Osteoblast (primary cell): Measurements from ENCODE around the gene WDR83. TPM values are rescaled to one million over a fixed set of nuclear protein-coding genes. Genes with fewer than 3 reads are reported as not detected.

Experiments used
- DNase-seq: peaks from one replicate; pipeline ENCODE4 v3.0.0; 2011; ENCODE audit warnings: low spot score, mixed read lengths; ENCODE audit not compliant: insufficient read length; ENCODE audit errors: missing footprints
- H2AFZ ChIP-seq: 2 replicates; pipeline ENCODE4 v1.6.0; 2011; ENCODE audit warnings: mild to moderate bottlenecking, low read length
- H3K27ac ChIP-seq: 2 replicates; pipeline ENCODE4 v1.5.1; 2011; ENCODE audit warnings: mild to moderate bottlenecking, low read depth, low read length, moderate library complexity
- H3K27me3 ChIP-seq: 2 replicates; pipeline ENCODE4 v1.6.0; 2012; ENCODE audit warnings: mild to moderate bottlenecking, control low read depth, inconsistent platforms, low read length, moderate library complexity; ENCODE audit not compliant: insufficient read depth
- H3K36me3 ChIP-seq: 2 replicates; pipeline ENCODE4 v1.5.1; 2011; ENCODE audit warnings: mild to moderate bottlenecking, low read length, control low read depth, moderate library complexity; ENCODE audit not compliant: insufficient read depth
- H3K4me1 ChIP-seq: 2 replicates; pipeline ENCODE4 v1.5.1; 2011; ENCODE audit warnings: mild to moderate bottlenecking, low read length, control low read depth, moderate library complexity; ENCODE audit not compliant: insufficient read depth
- H3K4me2 ChIP-seq: 2 replicates; pipeline ENCODE4 v1.6.0; 2011; ENCODE audit warnings: mild to moderate bottlenecking, low read length; ENCODE audit not compliant: insufficient read depth
- H3K4me3 ChIP-seq: fragments of 200-600 bp; sonication (generic); 3 replicates; pipeline ENCODE4 v1.5.1; 2012; ENCODE audit warnings: mild to moderate bottlenecking, low read length, inconsistent platforms; ENCODE audit not compliant: insufficient read depth
- H3K79me2 ChIP-seq: 2 replicates; pipeline ENCODE4 v1.6.0; 2012; ENCODE audit warnings: mild to moderate bottlenecking, low read length, control low read depth, inconsistent platforms; ENCODE audit not compliant: insufficient read depth
- H3K9me3 ChIP-seq: 2 replicates; pipeline ENCODE4 v1.5.1; 2011; ENCODE audit warnings: low read depth, low read length, control low read depth
- H4K20me1 ChIP-seq: 2 replicates; pipeline ENCODE4 v1.6.0; 2012; ENCODE audit warnings: mild to moderate bottlenecking, low read length, control low read depth; ENCODE audit not compliant: insufficient read depth
- total RNA-seq: library from RNA; depleted of rRNA; stranded (reverse); fragments of >200 nt; gene quantifications from 2 replicates; pipeline ENCODE4 v1.2.3, GENCODE V29; 2012
- TF ChIP-seq, protein P1 (sequence below): IDR thresholded peaks from 2 replicates; pipeline ENCODE4 v1.5.1; 2011; ENCODE audit warnings: mild to moderate bottlenecking, low read depth, low read length, moderate library complexity; ENCODE audit errors: extremely low read depth

WDR83 gene
- total RNA-seq, 1 donor: 8.0 TPM

DNA sequence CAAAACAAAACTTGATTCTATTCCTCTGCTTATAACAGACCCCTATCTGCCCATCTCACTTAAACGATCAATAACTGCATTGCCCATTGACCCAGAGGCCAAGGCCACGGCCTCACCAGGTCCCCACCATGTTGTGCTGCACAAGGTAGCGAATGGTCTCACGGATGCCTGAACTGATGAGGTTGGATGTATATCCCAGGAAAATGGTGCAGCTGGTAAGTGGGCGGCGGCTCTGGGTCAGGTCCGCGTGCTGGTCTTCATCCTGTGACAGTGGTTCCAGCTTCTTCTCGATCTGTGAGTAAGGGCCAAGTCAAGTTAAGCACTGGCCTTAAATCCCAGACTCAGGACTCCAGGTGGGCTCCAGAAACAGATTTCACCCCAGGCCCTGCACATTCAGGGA lies 13.4 kb downstream of the WDR83 start:
- no peak overlapping the region for H3K27ac ChIP-seq
- H4K20me1 ChIP-seq: peaks cover 22% of the 10 kb centered on the region
- H3K27me3 ChIP-seq: no peaks in the 10 kb centered on the region
- H3K79me2 ChIP-seq: peaks cover 18% of the 10 kb centered on the region
- peak; percentile 49 for DNase-seq
- H3K9me3 ChIP-seq: no peaks in the 10 kb centered on the region
- H3K4me2 ChIP-seq: no peak overlapping the region
- H3K36me3 ChIP-seq: peaks cover 40% of the 10 kb centered on the region
- no peak overlapping the region for H2AFZ ChIP-seq
- no peaks in the 10 kb centered on the region for H3K4me1 ChIP-seq
- no peak overlapping the region for H3K4me3 ChIP-seq
- TF ChIP-seq, protein P1, sequence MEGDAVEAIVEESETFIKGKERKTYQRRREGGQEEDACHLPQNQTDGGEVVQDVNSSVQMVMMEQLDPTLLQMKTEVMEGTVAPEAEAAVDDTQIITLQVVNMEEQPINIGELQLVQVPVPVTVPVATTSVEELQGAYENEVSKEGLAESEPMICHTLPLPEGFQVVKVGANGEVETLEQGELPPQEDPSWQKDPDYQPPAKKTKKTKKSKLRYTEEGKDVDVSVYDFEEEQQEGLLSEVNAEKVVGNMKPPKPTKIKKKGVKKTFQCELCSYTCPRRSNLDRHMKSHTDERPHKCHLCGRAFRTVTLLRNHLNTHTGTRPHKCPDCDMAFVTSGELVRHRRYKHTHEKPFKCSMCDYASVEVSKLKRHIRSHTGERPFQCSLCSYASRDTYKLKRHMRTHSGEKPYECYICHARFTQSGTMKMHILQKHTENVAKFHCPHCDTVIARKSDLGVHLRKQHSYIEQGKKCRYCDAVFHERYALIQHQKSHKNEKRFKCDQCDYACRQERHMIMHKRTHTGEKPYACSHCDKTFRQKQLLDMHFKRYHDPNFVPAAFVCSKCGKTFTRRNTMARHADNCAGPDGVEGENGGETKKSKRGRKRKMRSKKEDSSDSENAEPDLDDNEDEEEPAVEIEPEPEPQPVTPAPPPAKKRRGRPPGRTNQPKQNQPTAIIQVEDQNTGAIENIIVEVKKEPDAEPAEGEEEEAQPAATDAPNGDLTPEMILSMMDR: no peak

DNA sequence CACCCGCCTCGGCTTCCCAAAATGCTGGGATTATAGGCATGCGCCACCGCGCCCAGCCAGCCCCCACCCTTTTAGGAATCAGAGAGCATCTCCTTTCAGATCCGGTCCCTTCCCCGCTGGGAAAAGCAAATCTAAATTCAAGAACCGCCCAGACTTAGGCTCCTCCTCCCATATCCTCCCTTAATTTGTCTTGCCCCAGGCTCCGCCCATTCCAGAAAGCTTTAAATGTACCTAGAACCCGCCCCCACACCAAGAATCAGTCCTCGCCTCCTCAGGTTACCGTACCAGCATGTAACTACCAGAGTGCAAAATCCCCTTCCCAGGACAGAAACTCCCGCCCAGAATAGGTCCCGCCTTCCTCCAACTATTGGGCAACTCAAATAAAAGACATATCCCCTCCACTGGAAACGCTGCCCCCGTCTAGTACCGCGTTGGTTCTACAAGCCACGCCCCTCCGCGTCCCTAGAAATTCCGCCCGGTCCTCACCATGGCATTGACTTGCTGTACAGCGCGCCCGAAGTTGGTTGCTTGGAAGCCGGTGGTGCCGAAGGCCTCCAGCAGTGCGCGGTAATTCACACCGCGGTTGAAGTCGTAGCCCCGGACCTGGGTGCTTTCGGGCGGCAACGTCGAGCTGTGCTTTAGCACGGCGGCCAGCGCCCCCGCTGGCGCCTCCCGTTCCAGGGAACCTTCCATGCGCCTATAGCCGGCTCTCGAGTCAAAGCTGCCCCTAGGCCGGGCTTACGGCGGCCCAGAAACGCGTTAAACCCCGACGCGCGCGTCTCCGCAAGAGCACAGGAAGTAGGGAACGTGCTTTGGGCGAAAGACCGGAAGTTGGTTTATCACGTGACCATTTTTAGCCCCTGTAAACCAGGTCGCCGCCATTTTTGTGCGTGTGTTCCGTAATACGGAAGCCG lies 14.7 kb downstream of the WDR83 start, which contains the start of gene DHPS:
Gene DHPS (minus strand): TSS at position 807 of the 914 bp plus-strand sequence. CDS start 114 bp downstream, at position 693.
- Histone ChIP-seq H3K27ac (peak within 1 kb of the TSS; percentile 90), H3K36me3 (peaks cover 27% of the 10 kb centered on the region), H3K9me3 (no peaks in the 10 kb centered on the region), H3K4me2 (peak within 1 kb of the TSS; percentile 90), H3K4me1 (no peaks in the 10 kb centered on the region), H3K4me3 (peak within 1 kb of the TSS; percentile 86), H2AFZ (peak within 1 kb of the TSS; percentile 84), H3K27me3 (no peaks in the 10 kb centered on the region), H3K79me2 (peaks cover 12% of the 10 kb centered on the region), H4K20me1 (peaks cover 14% of the 10 kb centered on the region)
- peak; percentile 99 for DNase-seq
- TF ChIP-seq, protein P1: no peak

DNA sequence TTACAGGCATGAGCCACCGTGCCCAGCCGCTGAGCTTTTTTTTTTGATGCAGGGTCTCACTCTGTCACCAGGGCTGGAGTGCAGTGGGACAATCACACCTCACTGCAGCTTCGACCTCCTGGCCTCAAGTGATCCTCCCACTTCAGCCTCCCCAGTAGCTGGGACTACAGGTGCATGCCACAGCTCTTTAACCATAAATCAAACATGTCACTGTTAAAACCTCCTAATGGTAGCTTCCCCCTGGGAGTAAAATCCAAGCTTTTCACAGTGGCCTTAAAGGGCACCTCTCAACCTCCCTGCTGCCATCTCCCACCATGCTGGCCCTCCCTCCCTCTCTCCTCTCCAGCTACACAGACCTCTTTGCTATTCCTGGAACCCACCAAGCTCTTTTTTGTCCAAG lies 19.2 kb downstream of the WDR83 start:
- no peak overlapping the region for H2AFZ ChIP-seq
- no peak for DNase-seq
- no peaks in the 10 kb centered on the region for H3K9me3 ChIP-seq
- H3K27ac ChIP-seq: no peak overlapping the region
- H3K4me2 ChIP-seq: no peak overlapping the region
- H3K27me3 ChIP-seq: no peaks in the 10 kb centered on the region
- no peaks in the 10 kb centered on the region for H3K36me3 ChIP-seq
- H3K4me3 ChIP-seq: no peak overlapping the region
- H3K4me1 ChIP-seq: no peaks in the 10 kb centered on the region
- H3K79me2 ChIP-seq: no peaks in the 10 kb centered on the region
- no peaks in the 10 kb centered on the region for H4K20me1 ChIP-seq
- TF ChIP-seq, protein P1: no peak

DNA sequence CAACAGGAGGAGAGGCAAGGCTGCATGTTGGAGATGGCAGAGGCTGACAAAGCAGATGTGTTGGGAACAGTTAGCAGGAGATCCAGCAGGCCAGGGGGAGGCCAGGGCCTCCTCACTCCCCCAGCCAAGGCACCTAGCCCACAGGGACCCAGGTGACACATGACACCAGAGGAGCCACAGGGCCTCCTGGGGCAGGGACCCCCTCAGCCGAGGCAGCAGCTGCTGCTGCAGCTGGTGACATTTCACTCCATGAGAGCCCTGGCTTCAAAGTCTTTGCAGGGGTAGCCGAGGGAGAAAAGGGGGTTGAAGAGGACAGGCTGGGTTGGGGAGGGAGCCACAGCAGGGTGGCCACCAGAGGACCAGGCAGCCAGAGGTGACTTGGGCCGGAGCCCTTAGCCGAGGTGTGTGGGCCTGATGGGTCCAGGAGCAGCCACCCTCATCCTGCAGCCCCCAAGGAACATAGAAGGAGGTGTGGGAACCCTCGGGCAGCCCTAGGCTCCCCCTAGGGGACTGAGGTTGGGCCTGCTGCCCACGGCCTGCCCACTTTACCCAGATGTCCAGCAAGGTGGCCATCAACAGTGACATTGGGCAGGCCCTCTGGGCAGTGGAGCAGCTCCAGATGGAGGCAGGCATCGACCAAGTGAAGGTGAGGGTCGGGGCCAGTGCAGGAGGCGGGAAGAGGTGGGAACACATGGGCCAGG lies 21.0 kb downstream of the WDR83 start, which contains the start of gene GNG14:
Gene GNG14 (plus strand): TSS at position 503 of the 701 bp plus-strand sequence. CDS start 51 bp downstream, at position 554.
- DNase-seq: peak; percentile 30
- H3K9me3 ChIP-seq: no peaks in the 10 kb centered on the region
- TF ChIP-seq, protein P1: no peak
- H3K79me2 ChIP-seq: no peaks in the 10 kb centered on the region
- no peaks in the 10 kb centered on the region for H3K27me3 ChIP-seq
- no peak within 1 kb of the TSS for H3K4me2 ChIP-seq
- H4K20me1 ChIP-seq: no peaks in the 10 kb centered on the region
- peaks cover under 1% of the 10 kb centered on the region for H3K36me3 ChIP-seq
- no peak within 1 kb of the TSS for H2AFZ ChIP-seq
- no peaks in the 10 kb centered on the region for H3K4me1 ChIP-seq
- H3K4me3 ChIP-seq: no peak within 1 kb of the TSS
- H3K27ac ChIP-seq: no peak within 1 kb of the TSS
